Middle frontal gyrus (tissue), 1 donor: ENCODE results near the gene TC2N.
A peak's percentile ranks its signal among the peaks of the same experiment; 100 is the strongest.
"Not testable (repeated sequence)": the region's sequence is repeated elsewhere in the genome, so short reads cannot be mapped to it uniquely, and the experiment has no call there.

ENCODE experiments used
- DNase-seq: peaks from one replicate; pipeline ENCODE4 v3.0.0-alpha.2; 2015; ENCODE audit warnings: low spot score; ENCODE audit errors: extremely low spot score

TC2N gene

GRCh38 chr14:91867316-91867988 lies at the start of gene TC2N:
TC2N (minus strand) TSS chr14:91867536; CDS start chr14:91813769, 53,767 bp downstream.
- DNase-seq = no peak

DNA sequence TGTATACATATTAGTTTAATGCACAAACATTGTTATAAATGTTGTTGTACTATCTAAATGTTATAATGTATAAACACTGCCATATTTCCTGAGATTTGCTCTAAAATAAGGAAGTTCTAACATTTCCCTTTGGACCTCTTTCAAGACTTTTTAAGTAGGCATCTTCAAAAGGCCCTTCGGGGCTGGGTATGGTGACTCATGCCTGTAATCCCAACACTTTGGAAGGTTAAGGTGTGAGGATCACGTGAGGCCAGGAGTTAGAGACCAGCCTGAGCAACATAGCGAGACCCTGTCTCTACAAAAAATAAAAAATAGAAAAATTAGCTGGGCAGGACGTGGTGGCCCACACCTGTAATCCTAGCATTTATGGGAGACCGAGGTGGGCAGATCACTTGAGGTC lies 44.7 kb upstream of the TC2N start:
- no peak for DNase-seq

GRCh38 chr14:91911474-91912032 lies 44.2 kb upstream of the TC2N start:
- peak; percentile 22 for DNase-seq

DNA sequence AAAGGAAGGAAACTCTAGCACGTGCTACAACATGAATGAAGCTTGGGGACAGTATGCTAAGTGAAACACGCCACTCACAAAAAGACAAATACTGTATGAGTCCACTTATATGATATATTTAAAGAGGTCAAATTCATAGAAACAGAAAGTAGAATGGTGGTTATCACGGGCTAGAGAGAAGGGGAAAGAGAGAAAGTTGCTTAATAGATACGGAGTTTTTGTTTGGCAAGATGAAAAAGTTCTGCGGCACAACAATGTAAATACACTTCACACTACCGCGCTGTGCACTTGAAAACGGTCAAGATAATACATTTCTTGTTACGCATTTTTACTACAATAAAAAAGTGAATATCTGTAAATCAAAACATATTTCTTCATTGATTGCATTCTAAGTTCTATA lies 42.9 kb upstream of the TC2N start:
- no peak for DNase-seq

- DNase-seq = no peak
These were observed 39.0 kb upstream of the TC2N start for GRCh38 chr14:91906374-91906773.

GRCh38 chr14:91904956-91905645 lies 37.8 kb upstream of the TC2N start:
- no peak for DNase-seq

- DNase-seq = no peak
These were observed 37.1 kb upstream of the TC2N start for GRCh38 chr14:91904483-91904882.

DNA sequence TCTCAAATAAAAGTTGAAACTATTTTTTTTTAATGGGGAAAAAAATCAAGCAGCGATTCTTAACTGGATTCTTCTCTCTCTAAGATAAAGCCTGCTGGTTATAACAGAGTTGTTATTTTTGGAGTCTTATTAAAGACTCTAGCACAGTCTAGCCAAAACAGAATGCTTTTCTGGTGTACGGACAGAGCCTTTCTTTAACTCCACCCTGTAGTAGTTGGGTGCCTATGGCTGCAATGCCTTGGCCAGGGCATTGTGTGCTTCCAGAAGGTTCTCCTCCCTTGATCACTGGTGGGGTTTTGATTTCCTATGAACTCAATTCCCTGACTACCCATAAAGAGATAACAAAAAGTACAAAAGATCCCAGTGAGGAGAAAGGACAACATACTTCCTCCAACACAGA lies 35.7 kb upstream of the TC2N start:
- DNase-seq = no peak

DNA sequence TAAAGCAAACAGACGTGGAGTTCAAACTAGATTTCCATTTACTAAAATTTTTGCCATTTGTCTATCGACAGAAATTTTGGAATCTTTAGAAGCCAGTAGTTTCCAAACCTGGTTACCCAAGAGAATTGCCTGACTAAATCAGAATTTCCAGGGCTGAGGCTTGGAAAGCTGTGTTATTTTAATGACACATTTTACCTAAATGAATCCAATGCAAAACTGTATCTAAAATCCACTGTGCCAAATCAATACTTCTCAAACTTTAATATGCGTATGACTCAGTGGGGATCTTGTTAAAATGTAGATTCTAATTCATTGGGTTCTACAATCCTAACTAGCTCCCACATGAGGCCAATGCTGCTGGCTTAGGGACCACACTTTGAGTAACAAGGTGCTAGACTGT lies 35.0 kb upstream of the TC2N start:
- no peak for DNase-seq

DNA sequence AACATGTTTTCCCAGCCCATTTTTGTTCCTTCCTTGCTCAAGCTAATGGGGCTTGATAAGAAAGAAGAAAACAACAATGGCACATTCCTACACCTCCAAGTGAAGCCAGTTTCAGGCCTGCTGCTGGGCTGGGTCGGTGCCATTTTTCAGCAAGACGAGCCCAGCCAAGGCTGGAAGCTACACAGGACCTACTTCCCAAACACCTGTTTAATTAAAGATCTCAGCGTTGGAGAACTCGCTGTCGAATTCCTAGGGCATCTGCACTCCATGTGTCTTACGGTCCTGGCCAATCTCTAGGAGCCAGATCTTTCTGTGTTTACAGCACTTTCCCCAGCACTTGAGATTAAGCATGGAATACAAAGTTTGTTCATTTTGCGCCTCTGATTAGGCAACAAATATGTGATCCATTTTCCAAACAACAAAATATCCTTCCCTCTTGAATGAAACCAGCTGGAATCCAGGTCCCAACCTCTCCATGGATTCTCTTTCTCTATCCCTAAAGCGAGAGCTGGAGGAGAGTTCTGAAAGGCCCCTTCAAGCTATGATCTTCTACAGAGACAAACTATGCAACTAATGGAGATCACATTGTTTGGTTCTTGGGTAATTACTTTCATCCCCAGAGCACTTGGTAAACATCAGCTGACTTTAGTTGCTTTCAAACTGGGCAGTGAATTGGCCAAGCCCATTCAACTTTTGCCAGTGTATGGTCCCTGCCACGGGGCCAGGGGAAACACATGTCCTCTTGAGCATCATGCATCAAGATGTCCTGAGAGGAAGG lies 34.3 kb upstream of the TC2N start:
- DNase-seq = no peak

DNA sequence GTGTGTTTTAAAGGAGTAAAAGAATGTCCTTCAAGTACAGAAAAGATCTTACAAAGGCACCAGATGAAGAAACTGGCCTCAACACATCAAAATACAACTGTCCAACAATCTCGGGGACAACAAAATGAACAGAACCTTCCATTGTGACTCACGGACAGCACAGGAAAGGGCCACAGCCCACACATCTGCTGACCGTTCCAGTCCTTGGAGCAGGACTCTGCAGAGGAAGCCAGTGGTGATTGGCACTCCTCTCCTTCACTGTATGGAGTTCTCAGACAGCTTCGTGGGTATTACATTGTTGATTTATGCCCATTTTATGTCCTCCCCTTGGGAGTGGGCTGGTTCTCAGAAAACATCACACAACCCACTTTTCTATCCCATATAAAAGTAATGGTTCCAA lies 32.5 kb upstream of the TC2N start:
- DNase-seq = no peak

DNA sequence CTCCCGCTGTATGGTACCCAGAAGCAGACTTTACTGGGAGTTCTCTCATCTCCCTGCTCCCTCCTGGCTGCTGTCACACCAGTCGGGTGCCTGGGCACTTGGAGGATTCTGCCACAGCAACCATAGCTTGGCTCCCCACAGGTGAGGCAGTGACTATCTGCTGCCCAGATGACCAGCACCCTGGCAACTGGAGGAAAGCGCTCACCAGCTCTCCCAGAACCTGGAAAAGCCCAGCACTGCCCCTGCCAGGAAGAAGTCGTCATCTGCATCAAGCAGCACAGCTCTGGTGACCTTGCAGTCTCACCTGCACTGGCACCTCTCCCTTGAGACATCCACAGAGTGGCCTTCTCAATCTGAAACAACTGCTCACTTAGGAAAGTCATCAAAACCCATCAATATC lies 31.9 kb upstream of the TC2N start:
- DNase-seq = no peak

DNA sequence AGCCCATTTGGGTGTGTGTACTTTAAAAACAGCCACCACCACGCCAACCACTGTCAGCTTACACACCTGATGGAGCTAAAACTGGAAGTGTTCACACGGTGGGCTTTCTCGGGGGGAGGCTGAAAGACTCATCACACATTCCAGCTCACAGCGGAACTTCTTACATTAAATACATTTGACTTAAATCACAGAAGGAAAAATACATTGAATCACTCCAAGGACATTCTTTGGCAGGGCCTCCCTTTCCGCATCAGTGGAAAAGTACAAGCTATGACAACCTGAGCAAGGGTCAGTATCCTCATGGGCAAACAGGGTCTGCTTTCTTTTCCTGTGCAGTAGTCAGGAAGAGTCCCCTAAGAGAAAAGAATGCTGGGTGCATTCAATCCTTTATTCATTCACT lies 31.0 kb upstream of the TC2N start:
- no peak for DNase-seq

DNA sequence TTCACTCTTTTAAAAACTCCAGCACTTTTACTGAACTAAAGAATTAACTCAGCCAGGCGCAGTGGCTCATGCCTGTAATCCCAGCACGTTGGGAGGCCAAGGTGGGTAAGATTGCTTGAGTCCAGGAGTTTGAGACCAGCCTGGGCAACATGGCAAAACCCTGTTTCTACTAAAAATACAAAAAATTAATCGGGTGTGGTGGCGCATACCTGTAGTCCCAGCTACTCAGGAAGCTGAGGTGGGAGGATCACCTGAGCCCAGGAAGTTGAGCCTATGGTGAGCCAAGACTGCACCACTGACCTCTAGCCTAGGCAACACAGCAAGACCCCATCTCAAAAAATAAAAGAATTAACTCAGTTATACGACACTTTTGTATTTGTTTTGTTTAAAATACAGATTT lies 30.4 kb upstream of the TC2N start:
- DNase-seq = not testable (repeated sequence)

- DNase-seq = peak; percentile 77
These were observed 29.9 kb upstream of the TC2N start for GRCh38 chr14:91897106-91897701.

GRCh38 chr14:91896419-91896818 lies 29.1 kb upstream of the TC2N start:
- DNase-seq = no peak

- no peak for DNase-seq
These were observed 26.3 kb upstream of the TC2N start for GRCh38 chr14:91893669-91894068.

DNA sequence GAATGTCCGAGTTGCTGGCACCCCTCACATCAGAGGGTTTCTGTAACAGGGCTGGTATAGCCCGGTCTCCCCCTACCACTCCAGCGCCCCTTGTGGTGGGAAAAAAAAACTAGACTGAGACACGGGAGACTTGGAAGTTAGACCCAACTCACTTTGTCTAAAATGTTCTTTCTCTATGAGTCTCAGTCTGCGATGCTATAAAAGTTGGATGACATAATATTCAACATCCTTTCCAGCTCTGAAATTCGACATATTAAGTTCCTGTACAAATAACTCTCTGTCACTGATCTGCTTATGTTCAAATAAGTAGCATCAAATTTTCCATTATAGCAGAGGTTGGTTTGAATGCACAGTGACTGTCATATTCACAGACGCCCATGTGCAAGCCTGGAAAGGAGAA lies 25.7 kb upstream of the TC2N start:
- no peak for DNase-seq

GRCh38 chr14:91891721-91892220 lies 24.4 kb upstream of the TC2N start:
- peak; percentile 62 for DNase-seq

- no peak for DNase-seq
These were observed 23.8 kb upstream of the TC2N start for GRCh38 chr14:91891101-91891500.

DNA sequence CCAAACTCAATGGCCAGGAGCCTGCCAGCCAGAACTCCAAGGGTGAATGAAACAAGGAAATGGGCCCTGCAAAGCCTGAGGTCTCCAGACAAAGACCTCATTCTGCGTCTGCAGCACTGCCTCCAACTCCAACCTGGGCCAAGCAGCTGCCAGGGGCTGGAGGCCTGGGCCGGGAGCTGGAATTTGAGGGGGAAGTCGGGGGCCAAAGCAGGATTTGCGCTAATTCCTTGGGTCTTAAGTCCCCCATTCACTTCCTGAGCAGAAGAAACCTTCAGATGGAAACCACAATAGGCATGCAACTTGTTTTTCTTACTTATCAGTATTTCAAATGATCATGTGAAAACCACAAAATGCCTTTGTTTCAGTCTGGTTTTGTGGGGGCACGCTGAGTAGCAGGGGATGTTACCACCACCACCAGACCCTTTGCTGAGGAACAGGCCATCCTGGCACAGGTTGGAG lies 23.0 kb upstream of the TC2N start:
- no peak for DNase-seq
